GM19035 (cell line): ENCODE data around the gene EIF3M.
"Not testable (repeated sequence)": the region's sequence is repeated elsewhere in the genome, so short reads cannot be mapped to it uniquely, and the experiment has no call there.

Experiments used
- ATAC-seq: cut with Tn5 transposase; IDR thresholded peaks from one replicate; pipeline ENCODE4 v1.9.1; 2021; ENCODE audit not compliant: unreplicated experiment

Gene EIF3M

DNA sequence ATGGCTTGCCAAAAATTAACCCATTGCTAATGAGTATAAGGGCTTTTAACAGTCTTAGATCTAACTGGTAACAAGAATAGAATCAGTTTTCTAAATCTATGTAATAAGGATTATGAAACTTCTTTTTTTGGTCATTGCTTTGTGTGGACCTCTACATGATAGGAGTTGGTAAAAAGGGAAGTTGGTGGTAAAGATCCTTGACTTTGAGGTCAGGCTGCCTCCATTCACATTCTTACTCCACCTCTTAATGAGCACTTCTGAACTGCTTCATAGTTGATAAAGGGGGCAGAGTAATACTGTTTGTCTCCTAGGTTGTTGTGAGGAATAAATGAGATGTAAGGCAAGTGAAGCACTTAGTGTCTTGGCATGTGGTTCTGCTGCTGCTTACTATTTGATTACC, 10.6 kb downstream of the EIF3M start:
- ATAC-seq = no peak

DNA sequence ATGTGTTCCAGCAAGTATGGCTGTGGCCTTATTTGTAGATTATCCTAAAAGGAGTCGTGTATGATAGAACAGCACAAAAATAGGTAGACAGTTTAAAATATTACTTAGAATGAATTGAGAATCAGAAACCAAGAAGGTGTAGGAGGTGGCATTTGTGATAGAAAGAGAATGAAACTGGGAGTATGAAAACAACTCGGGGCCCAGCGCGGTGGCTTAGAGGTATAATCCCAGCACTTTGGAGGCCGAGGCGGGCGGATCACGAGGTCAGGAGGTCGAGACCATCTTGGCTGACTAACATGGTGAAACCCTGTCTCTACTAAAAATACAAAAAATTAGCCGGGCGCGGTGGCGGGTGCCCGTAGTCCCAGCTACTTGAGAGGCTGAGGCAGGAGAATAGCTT, 12.5 kb downstream of the EIF3M start:
- not testable (repeated sequence) for ATAC-seq

DNA sequence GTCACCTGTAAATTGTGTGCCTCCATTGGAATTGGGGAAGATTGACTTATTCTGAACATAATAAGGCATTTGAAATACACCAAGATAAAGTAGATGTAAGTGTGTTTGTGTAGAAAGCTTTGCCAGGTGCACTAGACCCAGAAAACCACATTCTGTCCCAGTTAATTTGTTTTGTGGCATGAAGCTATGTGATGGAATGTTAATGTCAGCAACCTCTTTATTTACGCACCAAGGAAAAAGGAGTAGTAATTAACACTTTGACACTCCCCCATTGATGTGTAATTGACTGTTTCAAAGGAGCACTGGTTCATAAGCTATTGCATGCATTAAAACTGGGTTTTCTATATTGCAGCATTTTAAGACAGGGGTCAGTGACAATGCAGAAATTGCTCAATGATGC, 14.3 kb downstream of the EIF3M start:
- ATAC-seq = no peak

DNA sequence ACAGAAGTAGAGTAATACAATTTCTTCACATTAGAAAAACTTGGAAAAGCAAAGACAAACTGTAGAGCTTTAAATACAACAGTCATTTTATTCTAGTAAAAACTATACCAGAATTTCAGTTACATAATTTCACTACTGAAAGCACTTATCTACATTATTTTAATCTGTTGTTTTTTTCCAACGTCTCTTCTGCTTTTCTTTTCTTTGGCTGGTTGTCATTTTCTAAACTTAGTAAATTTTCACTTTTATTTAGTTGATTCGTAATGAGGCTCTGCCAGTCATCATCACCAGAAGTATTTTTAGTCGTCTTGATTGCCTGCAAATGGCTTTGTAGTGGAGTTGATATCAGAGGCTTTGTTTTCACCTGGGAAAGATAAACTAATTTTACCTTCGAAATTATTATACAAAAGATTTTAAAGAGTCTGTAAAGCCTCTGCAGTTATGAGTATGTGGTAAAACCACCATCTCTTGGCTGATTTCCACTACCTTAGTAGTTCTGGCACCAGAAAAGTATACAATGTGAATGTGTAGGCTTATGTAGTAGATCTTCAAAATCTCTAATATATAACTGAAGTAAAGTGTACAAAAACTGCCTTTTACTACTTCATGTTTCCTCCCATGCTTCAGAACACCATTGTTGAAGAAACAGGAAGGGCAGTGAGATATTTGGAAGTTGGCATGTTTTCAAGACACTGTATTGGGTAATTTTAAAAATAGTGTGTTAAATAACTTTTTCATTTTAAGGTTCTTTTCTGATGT, 19.2 kb downstream of the EIF3M start:
- no peak for ATAC-seq

DNA sequence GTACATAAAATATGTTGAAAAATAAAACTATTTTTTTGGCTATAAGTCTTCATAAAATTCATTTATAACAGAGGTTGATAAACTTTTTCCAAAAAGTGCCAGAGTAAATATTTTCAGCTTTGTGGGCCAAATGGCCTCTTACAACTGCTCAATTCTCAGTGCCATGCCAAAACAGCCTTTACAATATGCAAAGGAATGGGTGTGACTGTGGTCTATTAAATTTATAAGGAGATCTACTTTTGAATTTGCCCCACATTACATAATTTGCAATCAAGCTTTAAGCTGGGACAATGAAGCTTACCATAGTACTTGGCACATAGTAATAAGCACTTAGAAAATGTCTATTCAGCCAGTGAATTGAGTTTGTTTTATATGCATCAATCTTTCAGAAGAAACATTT, 22.6 kb downstream of the EIF3M start:
- ATAC-seq = no peak

- not testable (repeated sequence) for ATAC-seq
These were observed 25.2 kb downstream of the EIF3M start for GRCh38 chr11:32608826-32609225.

- ATAC-seq = no peak
These were observed 27.2 kb downstream of the EIF3M start for GRCh38 chr11:32610797-32611352.

DNA sequence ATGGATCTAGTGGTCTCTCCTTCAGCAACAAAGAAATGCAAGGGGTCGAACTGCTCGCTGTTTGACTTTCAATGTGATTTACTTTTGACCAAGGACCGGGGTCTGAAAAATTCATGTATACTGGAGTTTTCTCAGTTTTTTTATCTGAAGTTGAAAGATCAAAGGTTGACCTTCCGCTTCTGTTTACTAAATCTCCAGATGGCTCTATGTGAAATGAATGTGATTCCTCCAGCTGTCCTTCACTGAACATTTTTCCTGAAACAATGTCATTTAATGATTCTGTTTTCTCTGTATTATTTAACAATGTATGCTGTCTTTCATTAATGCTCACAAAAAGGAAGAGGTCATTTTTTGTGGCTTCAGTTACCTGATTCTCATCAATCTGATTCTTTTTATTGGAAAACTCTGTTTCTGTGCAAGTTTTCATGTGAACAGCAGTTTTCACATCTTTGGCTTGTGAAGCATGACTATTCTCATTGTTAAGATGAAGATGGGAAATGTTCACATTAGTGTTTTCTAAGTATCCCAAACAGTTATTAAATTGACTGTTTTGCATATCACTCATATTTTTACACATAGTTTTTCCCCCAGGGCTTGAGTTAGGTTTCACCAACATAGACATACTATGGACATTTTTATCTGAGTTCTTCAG, 30.0 kb downstream of the EIF3M start:
- no peak for ATAC-seq

DNA sequence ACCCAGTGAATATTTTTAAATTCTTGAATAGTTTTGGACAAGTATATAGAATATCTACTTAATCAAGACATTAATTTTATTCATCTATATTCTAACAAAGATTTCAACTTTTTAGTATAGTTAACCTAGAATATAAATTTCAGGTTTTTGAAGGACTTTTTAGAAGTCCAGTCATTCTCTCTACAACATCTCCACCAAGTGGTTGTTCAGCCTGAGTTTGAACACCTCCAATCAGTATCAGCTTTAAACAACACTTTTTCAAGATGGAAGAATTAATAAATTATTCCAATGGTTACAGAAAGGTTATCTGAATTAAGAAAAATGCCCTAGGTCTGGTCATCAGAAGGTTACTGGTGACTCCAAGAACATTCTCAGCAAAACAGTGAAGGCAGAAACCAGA, 31.8 kb downstream of the EIF3M start:
- no peak for ATAC-seq

DNA sequence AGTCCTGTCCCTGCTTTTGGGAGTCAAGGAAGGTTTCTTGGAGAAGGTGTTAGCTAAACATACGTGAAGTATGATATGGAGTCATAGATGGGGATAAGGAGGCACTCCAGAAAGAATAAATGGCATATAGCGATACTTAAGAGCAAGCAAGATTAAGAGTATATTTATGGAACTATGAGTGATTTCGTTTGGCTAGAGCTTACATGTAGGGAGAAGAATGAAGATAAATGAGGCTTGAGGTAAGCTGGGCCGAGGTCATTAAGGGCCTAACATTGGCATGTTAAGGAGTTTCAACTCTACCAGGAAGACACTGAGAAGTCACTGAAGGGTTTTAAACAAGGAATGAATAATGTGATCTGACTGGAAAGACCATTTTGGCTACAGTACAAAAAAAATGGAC, 33.3 kb downstream of the EIF3M start:
- no peak for ATAC-seq

- ATAC-seq = no peak
These were observed 47.2 kb downstream of the EIF3M start for GRCh38 chr11:32630844-32631243.

GRCh38 chr11:32635819-32636218, 52.2 kb downstream of the EIF3M start:
- no peak for ATAC-seq

DNA sequence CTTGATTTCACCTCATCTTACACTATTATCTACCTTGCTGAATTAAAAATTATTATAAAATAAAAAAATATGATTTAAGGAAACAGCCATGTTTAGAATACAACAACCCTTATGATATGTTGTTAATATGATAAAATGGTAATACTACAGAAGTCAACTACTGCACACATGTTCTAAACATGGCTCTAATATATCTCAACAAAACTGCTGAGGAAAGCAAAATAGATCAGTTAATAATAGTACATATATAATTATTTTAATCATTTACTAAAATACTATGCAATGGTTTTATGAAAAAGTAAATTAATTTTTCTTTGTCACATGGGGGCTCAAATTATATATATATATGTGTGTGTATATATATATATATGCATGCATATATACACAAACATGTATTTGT, 57.7 kb downstream of the EIF3M start:
- no peak for ATAC-seq

DNA sequence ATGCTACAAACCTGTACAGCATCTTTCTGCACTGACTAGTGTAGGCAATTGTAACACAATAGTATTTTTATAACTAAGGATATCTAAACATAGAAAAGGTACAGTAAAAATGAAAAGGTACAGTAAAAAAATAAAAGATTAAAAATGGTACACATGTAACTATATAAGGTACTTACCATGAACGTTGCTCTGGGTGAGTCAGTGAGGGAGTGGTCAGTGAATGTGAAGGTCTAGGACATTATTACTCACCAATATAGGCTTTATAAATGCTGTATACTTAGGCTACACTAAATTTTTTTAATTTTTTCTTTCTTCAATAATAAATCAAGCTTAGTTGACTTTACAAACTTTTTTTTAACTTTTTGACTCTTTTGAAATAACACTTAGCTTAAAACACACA, 59.9 kb downstream of the EIF3M start:
- no peak for ATAC-seq
